ENCODE results near the gene SPAM1.

Gene SPAM1

GRCh38 chr7:123958186-123958703, 33.2 kb downstream of the SPAM1 start:
- TF ChIP-seq CTCF (conservative IDR thresholded peaks at IDR 0.05), result no peak
- no peak overlapping the region for H3K27ac ChIP-seq

DNA sequence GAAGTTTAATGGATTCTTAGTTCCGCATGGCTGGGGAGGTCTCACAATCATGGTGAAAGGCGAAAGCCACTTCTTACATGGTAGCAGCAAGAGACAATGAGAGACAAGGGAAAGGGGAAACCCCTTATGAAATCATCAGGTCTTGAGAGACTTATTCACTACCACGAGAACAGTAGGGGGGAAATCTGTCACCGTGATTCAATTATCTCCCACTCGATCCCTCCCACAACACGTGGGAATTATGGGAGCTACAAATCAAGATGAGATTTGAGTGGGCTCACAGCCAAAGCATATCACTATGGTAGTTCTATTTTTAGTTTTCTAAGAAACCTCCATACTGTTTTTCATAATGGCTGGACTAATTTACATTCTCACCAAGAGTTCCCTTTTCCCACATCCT, 36.7 kb downstream of the SPAM1 start:
- no peak for TF ChIP-seq CTCF (conservative IDR thresholded peaks at IDR 0.05)
- no peak overlapping the region for H3K27ac ChIP-seq

GRCh38 chr7:123966936-123967335, 41.9 kb downstream of the SPAM1 start:
- no peak overlapping the region for H3K27ac ChIP-seq
- peak; percentile 71 for TF ChIP-seq CTCF (conservative IDR thresholded peaks at IDR 0.05)

DNA sequence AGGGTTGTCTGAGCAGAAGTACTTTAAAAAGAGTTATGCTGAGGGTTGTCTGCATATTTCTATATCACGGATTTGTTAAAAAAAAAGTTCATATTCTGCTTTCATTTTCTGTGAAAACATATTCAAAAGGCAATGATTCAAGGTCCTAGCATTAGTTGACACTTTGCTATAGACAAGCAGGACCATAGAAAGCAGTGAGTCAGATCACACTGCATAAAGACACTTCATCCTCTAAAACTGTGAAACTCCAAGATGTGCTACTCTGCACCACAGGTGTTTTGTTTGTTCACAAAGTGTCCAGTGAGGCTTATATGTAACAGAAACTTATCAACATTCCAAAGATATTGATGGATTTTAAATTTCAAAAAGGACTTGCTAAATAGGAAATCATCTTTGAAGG, 47.0 kb downstream of the SPAM1 start:
- TF ChIP-seq CTCF (conservative IDR thresholded peaks at IDR 0.05), result no peak
- H3K27ac ChIP-seq, result no peak overlapping the region

GRCh38 chr7:123972831-123973230, 47.8 kb downstream of the SPAM1 start:
- TF ChIP-seq CTCF (conservative IDR thresholded peaks at IDR 0.05), result no peak
- H3K27ac ChIP-seq, result no peak overlapping the region

DNA sequence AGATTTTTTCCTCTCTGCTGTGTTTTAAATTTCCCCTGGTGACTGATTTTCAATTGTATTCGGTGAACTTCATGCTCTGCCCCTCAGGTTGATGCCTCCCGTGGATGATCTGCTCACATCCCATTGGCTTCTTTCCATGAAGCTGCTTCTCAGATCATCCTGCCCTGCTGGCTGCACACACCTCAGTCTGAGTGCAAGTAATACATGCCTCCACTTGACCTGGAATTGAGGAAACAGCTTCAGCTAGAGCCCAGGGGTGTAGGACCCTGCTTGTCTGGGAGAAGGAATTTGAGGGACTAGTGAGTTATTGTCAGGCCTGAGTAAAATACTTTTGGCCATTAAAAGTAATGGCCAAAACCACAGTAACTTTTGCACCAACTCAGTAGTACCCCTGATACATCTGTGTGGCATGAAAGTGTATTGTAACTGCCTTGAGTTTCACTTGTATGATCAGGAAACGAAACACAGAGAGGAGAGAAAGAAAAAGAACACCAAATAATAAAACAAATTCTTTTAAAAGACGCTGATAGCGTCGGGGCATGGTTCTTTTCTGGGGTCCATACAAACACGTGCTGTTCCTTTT, 49.4 kb downstream of the SPAM1 start:
- H3K27ac ChIP-seq, result no peak overlapping the region
- TF ChIP-seq CTCF (conservative IDR thresholded peaks at IDR 0.05), result no peak

DNA sequence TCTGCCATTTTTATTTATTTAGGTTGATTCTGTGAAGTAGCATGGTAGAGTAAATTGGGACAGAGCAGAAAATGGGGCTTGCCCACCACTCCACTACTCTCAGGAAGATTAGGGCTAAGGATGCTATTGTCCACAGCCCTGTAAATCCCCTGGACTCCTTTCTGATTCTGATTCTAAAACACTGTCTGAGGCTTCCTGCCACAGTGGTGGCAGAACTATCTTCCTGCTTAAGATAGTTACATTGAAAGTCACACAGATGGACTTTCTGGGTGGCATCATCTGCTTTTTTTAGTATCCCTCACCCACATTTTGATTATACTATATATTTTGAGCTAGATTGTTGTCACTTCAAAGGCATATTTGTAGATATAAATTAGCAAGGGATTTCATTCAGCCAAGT, 50.0 kb downstream of the SPAM1 start:
- no peak for TF ChIP-seq CTCF (conservative IDR thresholded peaks at IDR 0.05)
- no peak overlapping the region for H3K27ac ChIP-seq
